ENCODE results near the gene KIF14.
"Not testable (repeated sequence)": the region's sequence is repeated elsewhere in the genome, so short reads cannot be mapped to it uniquely, and the experiment has no call there.

DNA sequence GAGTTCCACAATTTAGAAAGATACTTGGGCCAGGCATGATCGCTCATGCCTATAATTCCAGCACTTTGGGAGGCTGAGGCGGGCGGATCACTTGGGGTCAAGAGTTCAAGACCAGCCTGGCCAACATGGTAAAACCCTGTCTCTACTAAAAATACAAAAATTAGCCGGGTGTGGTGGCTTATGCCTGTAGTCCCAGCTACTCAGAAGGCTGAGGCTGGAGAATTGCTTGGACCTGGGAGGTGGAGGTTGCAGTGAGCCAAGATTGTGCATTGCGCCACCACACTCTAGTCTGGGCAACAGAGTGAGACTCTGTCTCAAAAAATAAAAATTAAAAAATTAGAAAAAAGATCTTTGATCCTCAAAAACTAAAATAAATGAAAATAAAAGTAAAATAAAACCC, 96.0 kb downstream of the KIF14 start:
- TF ChIP-seq, protein P1, sequence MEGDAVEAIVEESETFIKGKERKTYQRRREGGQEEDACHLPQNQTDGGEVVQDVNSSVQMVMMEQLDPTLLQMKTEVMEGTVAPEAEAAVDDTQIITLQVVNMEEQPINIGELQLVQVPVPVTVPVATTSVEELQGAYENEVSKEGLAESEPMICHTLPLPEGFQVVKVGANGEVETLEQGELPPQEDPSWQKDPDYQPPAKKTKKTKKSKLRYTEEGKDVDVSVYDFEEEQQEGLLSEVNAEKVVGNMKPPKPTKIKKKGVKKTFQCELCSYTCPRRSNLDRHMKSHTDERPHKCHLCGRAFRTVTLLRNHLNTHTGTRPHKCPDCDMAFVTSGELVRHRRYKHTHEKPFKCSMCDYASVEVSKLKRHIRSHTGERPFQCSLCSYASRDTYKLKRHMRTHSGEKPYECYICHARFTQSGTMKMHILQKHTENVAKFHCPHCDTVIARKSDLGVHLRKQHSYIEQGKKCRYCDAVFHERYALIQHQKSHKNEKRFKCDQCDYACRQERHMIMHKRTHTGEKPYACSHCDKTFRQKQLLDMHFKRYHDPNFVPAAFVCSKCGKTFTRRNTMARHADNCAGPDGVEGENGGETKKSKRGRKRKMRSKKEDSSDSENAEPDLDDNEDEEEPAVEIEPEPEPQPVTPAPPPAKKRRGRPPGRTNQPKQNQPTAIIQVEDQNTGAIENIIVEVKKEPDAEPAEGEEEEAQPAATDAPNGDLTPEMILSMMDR (IDR thresholded peaks at IDR 0.05): not testable (repeated sequence)
- not testable (repeated sequence) for TF ChIP-seq POLR2AphosphoS5 (IDR thresholded peaks at IDR 0.05; ENCODE audit: low read depth, low read length); TCF7L2 (IDR thresholded peaks at IDR 0.05; ENCODE audit: low read depth, low read length); SIN3A (IDR thresholded peaks at IDR 0.05; ENCODE audit: borderline replicate concordance, insufficient read depth, low read depth, low read length)
- TF ChIP-seq, protein P2, sequence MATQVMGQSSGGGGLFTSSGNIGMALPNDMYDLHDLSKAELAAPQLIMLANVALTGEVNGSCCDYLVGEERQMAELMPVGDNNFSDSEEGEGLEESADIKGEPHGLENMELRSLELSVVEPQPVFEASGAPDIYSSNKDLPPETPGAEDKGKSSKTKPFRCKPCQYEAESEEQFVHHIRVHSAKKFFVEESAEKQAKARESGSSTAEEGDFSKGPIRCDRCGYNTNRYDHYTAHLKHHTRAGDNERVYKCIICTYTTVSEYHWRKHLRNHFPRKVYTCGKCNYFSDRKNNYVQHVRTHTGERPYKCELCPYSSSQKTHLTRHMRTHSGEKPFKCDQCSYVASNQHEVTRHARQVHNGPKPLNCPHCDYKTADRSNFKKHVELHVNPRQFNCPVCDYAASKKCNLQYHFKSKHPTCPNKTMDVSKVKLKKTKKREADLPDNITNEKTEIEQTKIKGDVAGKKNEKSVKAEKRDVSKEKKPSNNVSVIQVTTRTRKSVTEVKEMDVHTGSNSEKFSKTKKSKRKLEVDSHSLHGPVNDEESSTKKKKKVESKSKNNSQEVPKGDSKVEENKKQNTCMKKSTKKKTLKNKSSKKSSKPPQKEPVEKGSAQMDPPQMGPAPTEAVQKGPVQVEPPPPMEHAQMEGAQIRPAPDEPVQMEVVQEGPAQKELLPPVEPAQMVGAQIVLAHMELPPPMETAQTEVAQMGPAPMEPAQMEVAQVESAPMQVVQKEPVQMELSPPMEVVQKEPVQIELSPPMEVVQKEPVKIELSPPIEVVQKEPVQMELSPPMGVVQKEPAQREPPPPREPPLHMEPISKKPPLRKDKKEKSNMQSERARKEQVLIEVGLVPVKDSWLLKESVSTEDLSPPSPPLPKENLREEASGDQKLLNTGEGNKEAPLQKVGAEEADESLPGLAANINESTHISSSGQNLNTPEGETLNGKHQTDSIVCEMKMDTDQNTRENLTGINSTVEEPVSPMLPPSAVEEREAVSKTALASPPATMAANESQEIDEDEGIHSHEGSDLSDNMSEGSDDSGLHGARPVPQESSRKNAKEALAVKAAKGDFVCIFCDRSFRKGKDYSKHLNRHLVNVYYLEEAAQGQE (IDR thresholded peaks at IDR 0.05; ENCODE audit: insufficient read depth in 1 of 2, low read depth in 2 of 2, low read length in 1 of 2): not testable (repeated sequence)

Data from Panc1 (cell line).